GM08714 (cell line): ENCODE measurements around the gene ZNF593.

Experiments
- H3K4me3 ChIP-seq: fragments of 200-500 bp; sonication (Bioruptor generic); 2 replicates; pipeline ENCODE4 v1.5.1; 2014; ENCODE audit warnings: mild to moderate bottlenecking, low read length, inconsistent platforms
- ZNF274 ChIP-seq: IDR thresholded peaks from 2 replicates; pipeline ENCODE4 v1.6.1; 2012; ENCODE audit warnings: mild to moderate bottlenecking, low read depth, low read length

ZNF593 gene

DNA sequence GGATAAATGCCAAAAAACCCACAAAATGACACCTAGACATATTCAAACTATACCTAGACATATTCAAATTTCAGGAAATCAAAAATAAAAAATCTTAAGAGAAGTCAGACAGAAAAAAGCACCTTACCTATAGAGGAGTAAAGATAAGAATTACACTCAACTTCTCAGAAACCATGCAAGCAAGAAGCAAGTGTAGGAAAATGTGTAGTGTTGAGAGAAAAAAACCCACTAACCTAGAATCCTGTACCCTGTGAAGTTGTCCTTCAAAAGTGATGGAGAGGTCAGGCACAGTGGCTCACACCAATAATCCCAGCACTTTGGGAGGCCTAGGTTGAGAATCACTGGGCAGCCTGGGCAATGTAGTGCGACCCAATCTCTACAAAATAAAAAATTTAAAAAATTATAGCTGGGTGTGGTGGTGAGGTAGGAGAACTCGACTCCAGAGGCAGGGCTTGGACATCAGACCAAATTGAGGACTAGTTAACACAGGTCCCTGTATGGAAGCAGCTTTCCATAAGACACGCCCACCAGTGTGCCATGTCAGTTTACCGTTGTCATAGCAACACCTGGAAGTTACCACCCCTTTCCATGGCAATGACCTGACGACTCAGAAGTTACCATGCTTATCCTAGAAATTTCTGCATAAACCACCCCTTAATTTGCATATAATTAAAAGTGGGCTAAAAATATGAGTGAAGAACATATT lies 37.4 kb upstream of the ZNF593 start:
- no peak for TF ChIP-seq ZNF274
- no peak overlapping the region for H3K4me3 ChIP-seq

DNA sequence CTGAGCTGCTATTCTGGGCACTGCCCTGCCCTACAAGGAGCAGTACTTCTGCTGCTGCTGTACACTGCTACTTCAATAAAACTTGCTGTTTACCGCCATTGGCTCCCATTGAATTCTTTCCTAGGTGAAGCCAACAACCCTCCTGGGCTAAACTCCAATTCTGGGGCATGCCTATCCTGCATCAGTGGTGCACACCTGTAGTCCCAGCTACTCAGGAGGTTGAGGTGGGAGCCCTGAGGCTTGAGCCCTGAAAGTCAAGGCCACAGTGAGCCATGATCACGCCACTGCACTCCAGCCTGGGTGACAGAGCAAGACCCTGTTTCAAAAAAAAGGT lies 36.9 kb upstream of the ZNF593 start:
- TF ChIP-seq ZNF274: no peak

DNA sequence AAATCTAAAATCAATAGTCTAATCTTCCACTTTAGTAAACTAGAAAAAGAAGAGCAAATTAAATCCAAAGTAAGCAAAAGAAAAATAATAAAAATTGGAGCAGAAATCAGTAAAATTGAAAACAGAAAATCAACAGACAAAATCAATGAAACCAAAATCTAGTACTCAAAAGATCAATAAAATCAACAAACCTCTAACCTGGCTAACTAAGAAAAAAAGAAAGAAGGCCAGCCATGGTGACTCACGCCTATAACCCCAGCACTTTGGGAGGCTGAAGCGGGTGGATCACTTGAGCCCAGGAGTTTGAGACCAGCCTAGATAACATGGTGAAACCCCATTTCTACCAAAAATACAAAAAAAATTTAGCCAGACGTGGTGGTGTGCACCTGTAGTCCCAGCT lies 35.2 kb upstream of the ZNF593 start:
- TF ChIP-seq ZNF274: no peak
- H3K4me3 ChIP-seq: no peak overlapping the region

More for the DNA sequence above, 36.9 kb upstream of the ZNF593 start:
- no peak overlapping the region for H3K4me3 ChIP-seq

DNA sequence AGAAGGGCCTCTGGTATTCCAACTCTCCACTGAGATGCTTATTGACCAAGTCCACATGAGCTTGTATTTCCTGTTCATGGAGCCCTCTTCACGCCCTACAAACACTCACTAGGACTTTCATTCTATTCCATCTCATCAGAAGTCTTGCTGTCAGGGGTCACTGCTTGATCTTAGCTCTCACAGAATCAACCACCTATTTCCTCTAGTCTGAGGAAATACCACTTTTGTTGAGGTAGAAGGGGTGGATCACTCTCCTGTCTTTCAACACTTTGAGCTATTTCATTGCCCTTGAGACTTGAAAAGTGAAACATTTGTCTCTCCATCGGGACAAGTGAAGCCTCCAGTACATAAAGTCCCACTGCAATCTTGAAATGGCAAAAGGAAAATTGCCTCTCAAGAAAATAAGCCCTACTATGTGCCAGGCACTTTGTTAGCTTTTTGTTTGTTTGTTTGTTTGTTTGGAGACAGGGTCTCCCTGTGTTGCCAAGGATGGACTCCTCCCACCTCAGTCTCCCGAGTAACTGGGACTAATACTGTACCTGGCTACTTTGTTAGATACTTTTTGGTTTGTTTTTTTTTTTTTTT lies 30.6 kb upstream of the ZNF593 start:
- H3K4me3 ChIP-seq: no peak overlapping the region
- TF ChIP-seq ZNF274: no peak

DNA sequence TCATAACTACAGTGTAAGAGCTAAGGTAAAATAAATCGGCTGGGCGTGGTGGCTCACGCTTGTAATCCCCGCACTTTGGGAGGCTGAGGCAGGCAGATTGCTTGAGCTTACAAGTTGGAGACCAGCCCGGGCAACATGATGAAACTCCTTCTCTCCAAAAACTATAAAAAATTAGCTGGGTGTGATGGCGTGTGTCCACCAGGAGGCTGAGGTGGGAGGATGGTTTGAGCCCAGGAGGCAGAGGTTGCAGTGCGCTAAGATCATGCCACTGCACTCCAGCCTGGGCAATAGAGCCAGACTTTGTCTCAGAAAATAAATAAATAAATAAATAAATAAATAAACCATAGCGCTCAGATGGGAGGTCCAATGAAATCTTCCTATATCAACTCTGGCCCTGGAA lies 27.5 kb upstream of the ZNF593 start:
- no peak for TF ChIP-seq ZNF274
- no peak overlapping the region for H3K4me3 ChIP-seq

DNA sequence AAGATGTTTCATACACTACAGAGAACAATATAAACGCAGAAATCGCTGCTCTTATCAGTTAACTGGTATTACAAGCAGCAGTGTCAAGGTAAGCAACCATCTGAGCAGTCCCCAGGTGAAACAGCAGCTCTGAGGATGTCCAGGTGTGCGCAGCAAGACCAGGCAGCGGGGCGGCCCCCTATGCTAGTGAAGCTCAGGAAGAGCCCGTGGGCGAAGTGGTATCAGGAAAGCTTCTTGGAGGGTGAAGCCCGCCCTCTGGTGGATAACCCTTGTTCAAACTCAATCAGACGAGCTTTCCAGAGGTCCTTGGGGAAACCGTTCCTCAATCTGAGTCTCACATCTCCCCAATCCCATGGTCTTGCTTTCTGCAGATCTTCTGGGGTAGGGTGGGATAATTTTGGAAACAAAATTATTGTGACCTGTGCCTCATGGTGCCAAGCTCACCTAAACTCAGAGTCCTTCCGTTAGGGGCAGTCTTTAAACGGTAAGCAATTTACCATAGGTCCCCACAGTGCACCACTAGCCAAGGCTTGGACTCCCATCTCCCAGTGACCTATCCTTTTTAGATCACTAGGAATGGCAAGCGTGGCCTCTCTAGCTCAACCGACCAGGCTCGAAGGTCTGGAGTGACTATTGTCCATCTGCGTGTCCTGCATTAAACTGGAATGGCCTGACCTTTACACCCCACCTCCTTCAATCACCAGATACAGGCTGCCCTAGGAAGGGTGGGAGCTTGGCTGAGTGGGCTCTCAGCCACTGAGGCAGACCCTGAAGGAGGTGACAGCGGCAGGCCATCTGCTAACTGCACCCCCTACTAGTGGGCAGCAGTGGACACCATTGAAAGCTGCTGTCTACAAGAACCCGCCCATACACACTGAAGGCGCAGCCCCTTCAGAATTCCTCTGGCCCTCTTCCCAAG lies 24.4 kb upstream of the ZNF593 start:
- no peak for TF ChIP-seq ZNF274
- H3K4me3 ChIP-seq: no peak overlapping the region

DNA sequence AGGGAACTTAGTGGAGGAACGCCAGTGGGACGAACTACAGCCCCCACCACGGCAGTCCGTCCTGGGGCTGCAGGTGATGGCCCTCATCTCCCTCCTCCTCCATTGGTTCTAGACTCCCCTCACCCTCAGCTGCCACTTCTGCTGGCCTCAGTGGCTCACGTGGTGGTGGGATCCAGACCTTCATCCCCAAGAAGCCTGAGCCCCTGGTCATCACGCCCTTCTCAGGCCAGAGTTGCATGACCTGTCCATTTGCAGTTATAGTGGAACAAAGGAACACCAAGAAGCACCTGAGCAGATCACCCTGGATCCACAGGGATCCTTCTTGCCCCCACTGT lies 23.8 kb upstream of the ZNF593 start:
- TF ChIP-seq ZNF274: no peak
- H3K4me3 ChIP-seq: no peak overlapping the region

DNA sequence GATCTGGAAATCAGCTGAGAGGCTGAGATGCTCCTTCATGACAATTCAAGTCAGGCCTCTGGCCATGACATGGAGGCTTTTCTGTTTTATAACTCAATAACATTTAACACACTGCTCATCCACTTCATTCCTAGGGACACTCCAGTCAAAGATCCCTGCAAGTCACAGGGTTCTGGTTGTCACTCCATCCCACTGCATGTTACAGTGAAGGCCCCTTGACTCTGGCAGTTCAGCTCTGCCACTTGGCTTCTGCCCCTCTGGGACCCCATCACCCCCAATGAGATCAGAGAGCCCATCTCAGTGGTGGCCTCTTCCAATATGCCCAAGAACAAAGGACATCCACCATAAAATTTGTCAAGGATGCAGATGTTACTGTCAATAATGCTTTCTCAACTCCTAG lies 20.8 kb upstream of the ZNF593 start:
- no peak for TF ChIP-seq ZNF274

DNA sequence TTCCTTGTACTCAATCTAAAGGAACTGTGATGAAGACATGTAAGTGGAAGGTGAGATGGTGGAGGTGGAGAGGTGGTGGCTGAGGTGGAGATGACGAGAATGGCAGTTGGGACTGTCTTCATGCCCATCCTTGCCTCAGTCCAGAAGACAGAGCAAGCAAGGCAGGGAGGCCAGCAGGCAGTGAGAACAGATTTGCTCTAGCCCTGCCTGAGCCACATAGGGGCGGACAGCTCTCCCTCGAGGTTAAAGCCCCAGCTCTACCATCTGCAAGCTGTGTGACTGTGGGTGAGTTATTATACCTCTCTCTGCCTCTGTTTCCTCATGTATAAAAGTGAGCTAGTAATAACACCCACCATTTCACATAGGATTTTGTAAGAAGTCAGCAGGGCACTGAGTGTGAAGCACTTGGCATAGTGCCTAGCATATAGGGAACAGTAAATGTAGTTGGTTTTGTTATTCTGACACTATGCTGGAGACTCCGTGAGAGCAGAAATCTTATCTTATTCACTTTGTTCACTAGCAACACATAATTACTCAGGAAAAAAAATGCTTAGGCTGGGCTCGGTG lies 15.7 kb upstream of the ZNF593 start:
- TF ChIP-seq ZNF274: no peak
- no peak overlapping the region for H3K4me3 ChIP-seq

More for the DNA sequence above, 20.8 kb upstream of the ZNF593 start:
- no peak overlapping the region for H3K4me3 ChIP-seq

DNA sequence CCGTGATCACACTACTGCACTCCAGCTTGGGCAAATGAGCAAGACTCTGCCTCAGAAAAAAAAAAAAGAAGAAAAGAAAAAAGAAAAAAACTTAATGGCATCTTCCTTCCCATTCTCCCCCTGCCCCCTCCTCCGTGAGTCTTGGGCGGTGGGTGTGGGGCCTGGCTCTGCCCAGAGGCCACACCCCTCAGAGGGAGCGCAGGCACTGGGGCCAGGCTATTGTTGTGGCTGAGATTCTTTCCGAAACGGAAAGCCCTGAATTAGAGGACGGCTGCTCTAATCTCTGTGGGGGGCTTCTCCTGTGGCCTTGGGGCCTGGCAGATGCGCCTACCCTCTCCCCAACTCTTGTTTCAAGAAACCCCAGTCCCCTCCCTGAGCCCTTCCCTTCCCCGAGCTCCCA lies 15.0 kb upstream of the ZNF593 start:
- no peak overlapping the region for H3K4me3 ChIP-seq
- no peak for TF ChIP-seq ZNF274

DNA sequence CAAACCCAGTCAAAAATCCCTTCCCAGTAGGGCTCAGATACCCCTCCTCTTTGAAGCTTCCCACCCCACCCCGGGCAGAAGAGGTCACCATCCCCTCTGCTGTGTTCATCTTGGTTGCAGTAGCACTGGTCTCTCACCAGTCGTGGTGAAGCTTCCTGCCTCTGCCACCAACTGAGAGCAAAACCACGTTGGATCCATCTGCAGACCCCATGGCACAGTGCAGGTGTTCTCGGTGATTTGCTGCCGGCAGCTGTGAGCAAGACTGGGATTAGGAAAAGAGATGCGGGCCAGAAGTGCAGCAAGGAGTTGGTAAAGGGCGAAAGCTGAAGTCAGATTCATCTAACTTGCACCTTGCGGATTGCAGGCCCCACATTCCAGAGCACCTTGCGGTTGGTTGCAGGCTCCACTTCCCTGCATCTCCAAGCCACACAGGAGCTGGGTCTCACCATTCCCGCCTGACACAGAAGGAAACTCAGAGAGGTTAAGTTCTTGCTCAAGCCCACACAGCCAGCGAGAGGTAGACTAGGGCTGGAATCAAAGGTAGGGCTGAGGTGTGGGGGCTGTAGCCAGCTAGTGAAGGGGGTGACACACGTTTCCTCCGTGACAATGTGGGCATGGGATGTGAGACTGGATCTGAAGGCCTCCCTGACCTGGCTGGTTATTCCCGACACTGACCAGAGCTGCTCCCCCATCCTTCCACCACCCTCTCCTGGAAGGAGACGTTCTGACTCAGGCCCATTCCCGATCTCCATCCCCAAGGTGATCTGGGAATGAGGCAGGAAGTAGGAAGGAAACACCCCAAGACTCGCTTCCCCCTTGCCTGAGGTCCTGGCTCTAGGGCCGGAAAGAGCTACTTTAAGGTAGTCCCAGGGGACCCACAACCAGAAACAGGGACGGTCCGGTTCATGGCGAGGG lies 14.1 kb upstream of the ZNF593 start:
- no peak overlapping the region for H3K4me3 ChIP-seq
- TF ChIP-seq ZNF274: no peak

DNA sequence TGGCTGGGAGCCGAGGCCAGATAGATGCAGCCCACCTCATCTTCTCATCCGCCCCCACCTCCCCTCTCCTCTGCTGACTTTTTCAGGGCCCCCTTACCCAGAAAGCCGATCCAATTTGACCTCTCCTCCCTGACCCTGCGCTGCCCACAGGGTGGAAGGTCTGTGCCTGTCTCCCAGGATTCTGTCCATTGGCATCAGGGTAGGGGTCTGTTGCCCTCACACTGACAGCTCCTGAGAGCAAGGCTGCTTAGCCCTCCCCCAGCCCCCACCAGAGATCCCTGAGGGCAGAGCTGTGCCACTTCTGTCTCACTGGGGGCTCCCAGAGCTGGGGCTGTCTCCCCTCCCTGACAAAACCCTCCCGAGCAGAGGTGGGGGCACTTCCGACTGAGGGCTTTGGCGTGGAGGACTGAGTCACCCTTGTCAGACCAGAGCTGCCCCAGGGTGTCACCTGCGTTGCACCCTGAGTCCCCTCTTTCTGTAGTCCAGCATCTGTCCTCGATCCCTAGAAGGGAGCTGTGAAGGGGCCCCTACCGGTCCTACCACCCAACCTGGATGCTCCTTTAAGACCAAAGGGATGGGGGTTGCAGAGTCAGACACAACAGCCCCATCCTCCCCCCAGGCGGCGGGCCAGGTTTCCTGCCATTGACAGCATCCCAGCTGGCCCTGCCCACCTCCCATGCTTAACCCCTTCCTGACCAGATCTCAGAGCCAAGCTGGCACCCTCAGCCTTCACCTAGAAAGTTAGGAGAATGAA lies 13.2 kb upstream of the ZNF593 start:
- TF ChIP-seq ZNF274: no peak
- no peak overlapping the region for H3K4me3 ChIP-seq

DNA sequence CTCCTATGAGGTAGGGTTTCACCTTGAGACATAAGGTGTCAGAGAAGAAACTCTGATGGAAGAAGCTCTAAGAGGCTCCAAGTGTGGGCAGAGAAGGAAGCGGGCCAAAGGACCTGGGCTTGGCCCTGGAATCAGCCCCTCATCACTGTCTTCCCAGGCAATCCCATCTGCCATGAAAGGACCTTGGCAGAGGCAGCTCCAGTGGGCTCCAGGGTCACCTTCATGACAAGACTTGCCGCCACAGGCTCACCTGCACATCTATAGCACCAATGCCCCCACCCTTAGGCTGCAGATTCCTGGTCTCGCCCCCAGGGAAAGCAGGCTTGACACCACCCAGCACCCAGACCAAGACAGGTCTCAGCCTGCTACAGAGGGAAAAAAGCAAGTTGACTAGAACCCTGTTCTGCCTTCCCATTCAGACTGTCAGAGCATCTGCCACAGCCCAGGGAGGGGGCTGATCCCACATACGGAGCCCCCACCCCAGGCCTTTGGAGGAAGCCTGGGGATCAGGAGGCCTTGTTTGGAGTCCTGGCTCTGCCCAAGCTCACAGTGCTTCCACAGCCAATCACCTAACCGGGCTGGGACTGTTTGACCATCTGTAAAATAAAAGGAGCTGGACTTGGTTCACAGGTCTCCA lies 11.3 kb upstream of the ZNF593 start:
- no peak for TF ChIP-seq ZNF274
- H3K4me3 ChIP-seq: no peak overlapping the region
